Activated B cell treated with CpG ODN at 0.5 μM for 24 hours (primary cell): ENCODE data around the gene ALPL. TPM values are rescaled to one million over a fixed set of nuclear protein-coding genes. Genes with fewer than 3 reads are reported as not detected.

Experiments used
- ATAC-seq: fragments of 200-7000 bp; cut with Tn5 transposase; one replicate; pipeline ENCODE4 v1.10.0; 2021; ENCODE audit warnings: low read depth, mild to moderate bottlenecking, moderate library complexity
- CTCF ChIA-PET: fragments of 350-600 bp; sonication (Branson Sonifier 250); formaldehyde crosslinking; loops from one replicate; lab custom pipeline; 2021; ENCODE audit warnings: antibody characterized with exemption; lab: Charles Lee
- POLR2A ChIA-PET: fragments of 350-600 bp; sonication (Branson Sonifier 250); formaldehyde crosslinking; loops from one replicate; lab custom pipeline; 2021; ENCODE audit warnings: antibody characterized with exemption; lab: Charles Lee
- DNase-seq: peaks from one replicate; pipeline ENCODE4 v3.0.0; 2022
- H3K27ac Mint-ChIP-seq: one replicate; pipeline ENCODE4 v1.8.0; 2020; ENCODE audit warnings: mixed read lengths
- H3K27me3 Mint-ChIP-seq: one replicate; pipeline ENCODE4 v1.8.0; 2021; ENCODE audit warnings: mixed read lengths
- H3K36me3 Mint-ChIP-seq: one replicate; pipeline ENCODE4 v1.8.0; 2021; ENCODE audit warnings: low read depth, mixed read lengths
- H3K4me1 Mint-ChIP-seq: one replicate; pipeline ENCODE4 v1.8.0; 2021; ENCODE audit warnings: mixed read lengths
- H3K4me3 Mint-ChIP-seq: one replicate; pipeline ENCODE4 v1.8.0; 2020; ENCODE audit warnings: mild to moderate bottlenecking, mixed read lengths
- H3K9me3 Mint-ChIP-seq: one replicate; pipeline ENCODE4 v1.8.0; 2020; ENCODE audit warnings: mixed read lengths
- CTCF ChIP-seq: fragments of 200-600 bp; IDR thresholded peaks from one replicate; pipeline ENCODE4 v1.8.0; 2022; ENCODE audit warnings: antibody characterized with exemption, mild to moderate bottlenecking
- intact Hi-C: fragments of 100-400 bp; cut with micrococcal nuclease; formaldehyde crosslinking; loops from one replicate; pipeline ENCODE4 v1.15.1; 2024
- total RNA-seq: library from RNA; stranded (reverse); gene quantifications from 2 replicates; pipeline ENCODE4 v1.2.3, GENCODE V29; 2022

Gene ALPL
- total RNA-seq, 1 donor from 2014 or later = 14.7 TPM

- ChIA-PET CTCF (no interaction called here), POLR2A (no interaction called here)
- Mint-ChIP-seq H3K27ac (no peak overlapping the region), H3K9me3 (no peaks in the 10 kb centered on the region), H3K4me3 (no peak overlapping the region), H3K27me3 (no peaks in the 10 kb centered on the region), H3K36me3 (no peaks in the 10 kb centered on the region), H3K4me1 (no peaks in the 10 kb centered on the region)
- DNase-seq (no peak), ATAC-seq (no peak)
- no peak for TF ChIP-seq CTCF
- intact Hi-C loops = no loop called here
Observed at GRCh38 chr1:21568006-21568746, 59.0 kb downstream of the ALPL start.

DNA sequence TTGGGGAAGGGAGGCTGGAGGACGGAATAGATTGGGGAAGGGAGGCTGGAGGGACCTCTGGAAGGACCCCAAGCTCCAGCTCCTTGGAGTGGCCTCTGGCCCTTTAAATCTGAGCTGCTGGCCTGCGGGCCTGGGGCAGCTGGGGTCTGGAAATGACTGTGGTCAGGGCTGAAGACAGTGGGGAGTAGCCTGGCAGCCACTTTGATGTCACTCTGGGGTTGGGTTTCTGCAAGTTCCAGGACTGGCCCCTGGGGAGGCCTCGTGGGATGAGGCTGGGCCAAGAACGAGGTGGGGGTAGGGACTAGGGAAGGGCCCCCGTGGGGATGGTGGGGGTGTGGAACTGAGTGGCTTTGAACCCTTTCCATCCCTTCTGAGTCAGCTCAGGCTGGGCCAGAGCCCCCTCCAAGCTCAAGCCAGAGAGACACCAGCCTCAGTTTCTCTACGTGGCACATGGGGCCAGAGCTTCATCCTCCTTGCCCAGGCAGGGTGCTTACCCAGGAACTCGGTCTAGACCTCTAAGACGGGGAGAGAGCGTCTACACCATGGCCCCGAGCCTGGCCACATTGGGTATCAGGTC is 59.7 kb downstream of the ALPL start:
- ChIA-PET CTCF (no interaction called here), POLR2A (no interaction called here)
- no peak for DNase-seq
- no peak for ATAC-seq
- TF ChIP-seq CTCF = no peak
- Mint-ChIP-seq H3K4me1 (no peaks in the 10 kb centered on the region), H3K27me3 (peaks cover under 1% of the 10 kb centered on the region), H3K36me3 (no peaks in the 10 kb centered on the region), H3K9me3 (no peaks in the 10 kb centered on the region), H3K4me3 (no peak overlapping the region), H3K27ac (no peak overlapping the region)
- intact Hi-C loops = no loop called here

- H3K4me1 Mint-ChIP-seq = no peaks in the 10 kb centered on the region
- H3K9me3 Mint-ChIP-seq = no peaks in the 10 kb centered on the region
- ChIA-PET CTCF (no interaction called here), POLR2A (no interaction called here)
- H3K27ac Mint-ChIP-seq = no peak overlapping the region
- intact Hi-C loops = no loop called here
- DNase-seq = no peak
- no peak for ATAC-seq
- no peak overlapping the region for H3K4me3 Mint-ChIP-seq
- no peaks in the 10 kb centered on the region for H3K36me3 Mint-ChIP-seq
- TF ChIP-seq CTCF = no peak
- H3K27me3 Mint-ChIP-seq = peaks cover 5% of the 10 kb centered on the region
Observed at GRCh38 chr1:21569820-21570527, 60.8 kb downstream of the ALPL start.

DNA sequence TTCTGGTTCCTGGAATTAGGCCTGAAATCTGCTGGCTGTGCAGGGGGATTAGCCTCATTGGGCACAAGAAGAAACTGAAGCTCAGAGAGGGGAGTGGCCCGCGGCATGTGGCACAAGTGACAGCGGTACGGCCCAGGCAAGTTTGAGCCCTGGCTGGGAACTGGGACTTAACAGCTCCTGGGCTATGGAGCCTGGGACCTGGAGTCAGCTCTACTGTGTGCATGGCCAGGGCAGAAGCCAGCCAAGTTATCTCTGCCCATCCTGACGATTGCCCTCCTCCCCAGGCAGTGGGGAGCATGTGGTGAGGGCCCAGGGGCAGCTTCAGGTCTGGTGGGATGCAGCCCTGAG is 61.3 kb downstream of the ALPL start:
- CTCF ChIA-PET = no interaction called here
- Mint-ChIP-seq H3K4me1 (no peaks in the 10 kb centered on the region), H3K27ac (no peak overlapping the region), H3K4me3 (no peak overlapping the region), H3K9me3 (no peaks in the 10 kb centered on the region), H3K27me3 (peaks cover 8% of the 10 kb centered on the region), H3K36me3 (no peaks in the 10 kb centered on the region)
- POLR2A ChIA-PET = no interaction called here
- TF ChIP-seq CTCF = no peak
- intact Hi-C loops = no loop called here
- ATAC-seq = no peak
- DNase-seq = no peak

- ATAC-seq = no peak
- ChIA-PET POLR2A (no interaction called here), CTCF (no interaction called here)
- TF ChIP-seq CTCF = no peak
- Mint-ChIP-seq H3K9me3 (no peaks in the 10 kb centered on the region), H3K4me3 (no peak overlapping the region), H3K36me3 (no peaks in the 10 kb centered on the region), H3K27ac (no peak overlapping the region), H3K27me3 (peaks cover 8% of the 10 kb centered on the region), H3K4me1 (no peaks in the 10 kb centered on the region)
- no peak for DNase-seq
- intact Hi-C loops = no loop called here
Observed at GRCh38 chr1:21570885-21571284, 61.7 kb downstream of the ALPL start.
